Thoracic aorta endothelial cell (primary cell): ENCODE measurements around the gene MRPS10. TPM values are rescaled to one million over a fixed set of nuclear protein-coding genes. Genes with fewer than 3 reads are reported as not detected.

Experiments used
- total RNA-seq: library from RNA; depleted of rRNA; stranded (reverse); fragments of >200 nt; gene quantifications from 2 replicates; pipeline ENCODE4 v1.2.3, GENCODE V29; 2012

MRPS10 gene
- total RNA-seq: 61.3 and 74.1 TPM in 2 replicates

DNA sequence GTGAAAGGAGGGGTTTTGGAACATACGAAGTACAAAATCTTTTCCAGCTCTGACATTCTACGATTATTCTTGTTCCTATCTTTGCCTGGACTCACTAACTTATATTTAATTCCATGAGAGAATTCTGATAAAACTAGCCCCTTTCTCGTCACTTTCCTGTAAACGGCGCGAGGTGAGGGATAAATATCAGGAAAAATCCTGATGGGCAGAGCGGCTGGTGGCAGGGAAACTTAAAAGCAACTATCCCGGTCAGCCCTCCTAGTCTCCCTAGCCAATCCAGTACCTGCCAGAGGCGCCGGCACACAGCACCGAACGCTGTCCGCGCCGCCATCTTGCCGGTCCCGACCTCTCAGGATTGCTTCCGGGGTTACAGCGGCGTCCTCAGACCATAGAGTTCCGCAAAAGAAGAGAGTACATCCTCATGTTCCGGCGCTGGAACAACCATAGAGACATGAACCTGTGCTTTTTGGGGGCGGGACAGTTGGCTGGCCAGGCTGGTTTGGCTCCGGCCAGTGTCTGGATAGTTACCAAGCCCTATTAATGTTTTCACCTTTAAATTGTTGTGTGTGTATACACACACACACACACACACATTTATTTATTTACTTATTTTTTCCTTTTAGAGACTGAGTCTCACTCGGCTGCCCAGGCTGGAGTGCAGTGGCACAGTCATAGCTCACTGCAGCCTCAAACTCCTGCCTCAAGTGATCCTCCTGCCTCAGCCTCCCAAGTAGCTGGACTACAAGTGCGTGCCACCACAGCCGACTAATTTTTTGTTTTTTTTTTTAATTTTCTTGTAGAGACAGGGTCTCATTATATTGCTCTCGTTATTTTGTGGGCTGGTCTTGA, at the start of gene MRPS10:
TSS of gene MRPS10 (minus strand) at position 343 of the 849 bp plus-strand sequence. CDS start at position 331, 12 bp downstream.

DNA sequence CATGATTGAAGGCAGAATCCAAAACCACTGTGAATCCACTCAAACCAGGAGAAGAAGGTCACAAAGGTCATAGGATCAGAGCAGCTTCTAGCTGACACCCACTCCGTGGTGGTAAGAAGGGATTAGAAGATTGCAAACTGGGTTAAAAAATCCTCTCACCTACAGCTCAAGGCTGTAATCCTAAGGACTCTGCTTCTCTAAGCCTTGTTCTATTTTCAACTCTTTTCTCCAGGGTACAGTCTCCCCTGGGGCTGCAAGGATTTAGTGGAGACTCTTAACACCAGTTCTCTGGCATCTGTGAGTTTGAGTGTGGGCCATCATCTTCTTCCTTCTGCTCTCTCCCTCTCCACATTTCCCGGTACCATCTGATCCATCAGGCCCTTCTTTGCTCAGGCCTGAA, 44.6 kb downstream of the MRPS10 start, which contains the start of gene GUCA1A:
TSS of gene GUCA1A (plus strand) at position 264 of the 400 bp plus-strand sequence. CDS start 250 bp downstream, outside the sequence.

Other genes with a start within 250 kb of the MRPS10 start
- gene TAF8, start 167.3 kb downstream of the MRPS10 start, total RNA-seq: 19.5 and 25.3 TPM in 2 replicates
- not detected in 2 replicates for gene C6orf132, start 75.2 kb downstream of the MRPS10 start, total RNA-seq
- not detected in 2 replicates for gene GUCA1A, start 44.5 kb downstream of the MRPS10 start, total RNA-seq
- gene GUCA1B, start 22.9 kb downstream of the MRPS10 start, total RNA-seq: 0.22 and 0.27 TPM in 2 replicates
- gene TRERF1, start 234.1 kb upstream of the MRPS10 start, total RNA-seq: 0.27 and 1.2 TPM in 2 replicates